Transverse colon (tissue), 4 donors: Measurements from ENCODE around the gene SPATA17. TPM values are rescaled to one million over a fixed set of nuclear protein-coding genes. Genes with fewer than 3 reads are reported as not detected.

Experiments
- DNase-seq: peaks from one replicate; pipeline ENCODE4 v3.0.0-alpha.2; 2019
- H3K27ac ChIP-seq, 4 donors: fragments of 200-600 bp; sonication (generic); 2 replicates each; pipeline ENCODE4 v1.5.1; 2016 to 2018; ENCODE audit warnings: inconsistent platforms in 4 of 4
- H3K27me3 ChIP-seq: fragments of 200-600 bp; sonication (generic); 2 replicates; pipeline ENCODE4 v1.5.1; 2017; ENCODE audit warnings: inconsistent platforms
- H3K36me3 ChIP-seq, 4 donors: fragments of 200-600 bp; sonication (generic); 2 replicates each; pipeline ENCODE4 v1.5.1; 2017 to 2019; ENCODE audit warnings: inconsistent platforms in 4 of 4
- H3K4me1 ChIP-seq, 4 donors: fragments of 200-600 bp; sonication (generic); 2 replicates each; pipeline ENCODE4 v1.5.1; 2017 to 2020; ENCODE audit warnings: inconsistent platforms in 4 of 4
- H3K4me3 ChIP-seq, 4 donors: fragments of 200-600 bp; sonication (generic); 1 replicate in 1 of 4; 2 replicates in 3 of 4; pipeline versions ENCODE4 v1.5.1 to v1.6.1; 2017 to 2019; ENCODE audit warnings: inconsistent platforms in 4 of 4
- H3K9me3 ChIP-seq, 2 donors: fragments of 200-600 bp; sonication (generic); 2 replicates each; pipeline ENCODE4 v1.5.1; 2017 to 2019; ENCODE audit warnings: inconsistent platforms in 2 of 2
- EP300 ChIP-seq: sonication (generic); formaldehyde crosslinking; IDR thresholded peaks from one replicate; pipeline ENCODE4 v1.6.1; 2017; ENCODE audit warnings: antibody characterized with exemption, low read depth
- POLR2A ChIP-seq: fragments of 450-650 bp; IDR thresholded peaks from one replicate; pipeline ENCODE4 v1.6.1; 2016; ENCODE audit warnings: antibody characterized with exemption, mild to moderate bottlenecking, moderate library complexity
- POLR2AphosphoS5 ChIP-seq, 3 donors: sonication (generic); formaldehyde crosslinking; IDR thresholded peaks; one replicate each; pipeline ENCODE4 v1.6.1; 2016; ENCODE audit warnings: antibody characterized with exemption in 3 of 3
- WGBS, 2 donors: methylation state at CpG; one replicate each; pipeline ENCODE4 v1.1.5; 2018; ENCODE audit warnings: low coverage in 1 of 2; 5-methylcytosine and 5-hydroxymethylcytosine counted together
- in situ Hi-C, 4 donors: fragments of 200-750 bp; cut with MboI; loops; one replicate each; pipeline versions ENCODE4 v1.15.0 to v1.15.1; 2017; ENCODE audit warnings: low sequenced_read_pairs in 3 of 4, low pct_ligation_motif_present in 1 of 4, low pct_unique_long_range_greater_than_20kb in 1 of 4
- intact Hi-C: fragments of 100-400 bp; cut with DNase I; formaldehyde crosslinking; loops from one replicate; pipeline ENCODE4 v1.15.1; 2023; ENCODE audit warnings: low total_unique reads
- total RNA-seq, 4 donors: library from RNA; depleted of rRNA; stranded (reverse); fragments of >200 nt; gene quantifications; one replicate each; pipeline ENCODE4 v1.1.0, GENCODE V29; 2016
- TF ChIP-seq, protein P1 (sequence below), 5 experiments: fragments of 200-600 bp in 3 of 5; fragments of 450-650 bp in 2 of 5; sonication (generic) in 3 of 5; IDR thresholded peaks; 1 replicate in 2 of 5; 2 replicates in 3 of 5; pipeline ENCODE4 v1.5.1; 2016 to 2017; ENCODE audit warnings: antibody characterized with exemption in 5 of 5, inconsistent platforms in 3 of 5, mild to moderate bottlenecking in 2 of 5, moderate library complexity in 1 of 5

Gene SPATA17
- total RNA-seq, 4 donors from 2014 or later = under 0.01 TPM; not detected in 2

- no peak overlapping the region for H3K4me3 ChIP-seq
- WGBS, 2 donors = 60 to 67% methylated on average over 1 of the region's 1 CpG
- no peaks in the 10 kb centered on the region for H3K9me3 ChIP-seq
- no peaks in the 10 kb centered on the region for H3K36me3 ChIP-seq
- no peaks in the 10 kb centered on the region for H3K27me3 ChIP-seq
- no peak for TF ChIP-seq POLR2A
- TF ChIP-seq, protein P1, sequence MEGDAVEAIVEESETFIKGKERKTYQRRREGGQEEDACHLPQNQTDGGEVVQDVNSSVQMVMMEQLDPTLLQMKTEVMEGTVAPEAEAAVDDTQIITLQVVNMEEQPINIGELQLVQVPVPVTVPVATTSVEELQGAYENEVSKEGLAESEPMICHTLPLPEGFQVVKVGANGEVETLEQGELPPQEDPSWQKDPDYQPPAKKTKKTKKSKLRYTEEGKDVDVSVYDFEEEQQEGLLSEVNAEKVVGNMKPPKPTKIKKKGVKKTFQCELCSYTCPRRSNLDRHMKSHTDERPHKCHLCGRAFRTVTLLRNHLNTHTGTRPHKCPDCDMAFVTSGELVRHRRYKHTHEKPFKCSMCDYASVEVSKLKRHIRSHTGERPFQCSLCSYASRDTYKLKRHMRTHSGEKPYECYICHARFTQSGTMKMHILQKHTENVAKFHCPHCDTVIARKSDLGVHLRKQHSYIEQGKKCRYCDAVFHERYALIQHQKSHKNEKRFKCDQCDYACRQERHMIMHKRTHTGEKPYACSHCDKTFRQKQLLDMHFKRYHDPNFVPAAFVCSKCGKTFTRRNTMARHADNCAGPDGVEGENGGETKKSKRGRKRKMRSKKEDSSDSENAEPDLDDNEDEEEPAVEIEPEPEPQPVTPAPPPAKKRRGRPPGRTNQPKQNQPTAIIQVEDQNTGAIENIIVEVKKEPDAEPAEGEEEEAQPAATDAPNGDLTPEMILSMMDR (IDR thresholded peaks at IDR 0.05) = no peak
- intact Hi-C loops (no loop called here), in situ Hi-C loops (no loop called here)
- no peaks in the 10 kb centered on the region for H3K4me1 ChIP-seq
- H3K27ac ChIP-seq = no peak overlapping the region
- DNase-seq = no peak
These were observed 268.5 kb downstream of the SPATA17 start for GRCh38 chr1:217899614-217900013.

GRCh38 chr1:217907504-217907903, 276.4 kb downstream of the SPATA17 start:
- H3K9me3 ChIP-seq = no peaks in the 10 kb centered on the region
- H3K4me3 ChIP-seq = no peak overlapping the region
- in situ Hi-C loops (no loop called here), intact Hi-C loops (no loop called here)
- no peak for DNase-seq
- H3K27me3 ChIP-seq = no peaks in the 10 kb centered on the region
- TF ChIP-seq POLR2AphosphoS5 (IDR thresholded peaks at IDR 0.05) (no peak), POLR2A (no peak), EP300 (no peak)
- TF ChIP-seq, protein P1 (IDR thresholded peaks at IDR 0.05) = no peak
- WGBS, 2 donors = 60 to 88% methylated on average over 1 to 2 of the region's 2 CpGs
- H3K36me3 ChIP-seq = no peaks in the 10 kb centered on the region
- no peaks in the 10 kb centered on the region for H3K4me1 ChIP-seq
- no peak overlapping the region for H3K27ac ChIP-seq

DNA sequence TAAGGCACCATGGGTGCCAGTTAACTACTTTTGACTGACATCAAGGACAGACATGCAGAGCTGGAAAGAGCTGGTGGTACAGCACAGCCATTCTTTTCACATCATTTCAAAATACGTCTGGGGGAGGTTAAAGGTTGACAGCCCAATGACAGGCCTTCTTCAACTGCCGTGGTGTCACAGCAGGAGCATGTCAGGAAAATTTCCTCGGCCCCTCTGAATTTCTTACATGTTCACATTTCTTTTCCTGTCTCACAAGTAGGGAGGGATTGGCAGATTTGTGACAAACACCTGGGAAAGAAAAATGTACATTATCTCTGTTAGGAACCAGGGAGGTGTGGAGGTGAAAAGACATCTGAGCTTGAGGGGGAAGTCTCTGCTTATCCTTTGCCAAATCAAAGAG, 279.1 kb downstream of the SPATA17 start:
- no peak for DNase-seq
- Histone ChIP-seq H3K4me3 (no peak overlapping the region), H3K9me3 (no peaks in the 10 kb centered on the region), H3K27me3 (no peaks in the 10 kb centered on the region), H3K36me3 (no peaks in the 10 kb centered on the region), H3K27ac (no peak overlapping the region), H3K4me1 (no peaks in the 10 kb centered on the region)
- intact Hi-C loops = no loop called here
- WGBS, 2 donors = 49 to 55% methylated on average over 3 of the region's 3 CpGs
- in situ Hi-C loops = no loop called here
- TF ChIP-seq, protein P1 (IDR thresholded peaks at IDR 0.05) = no peak
- TF ChIP-seq POLR2AphosphoS5 (IDR thresholded peaks at IDR 0.05) (no peak), EP300 (no peak), POLR2A (no peak)

DNA sequence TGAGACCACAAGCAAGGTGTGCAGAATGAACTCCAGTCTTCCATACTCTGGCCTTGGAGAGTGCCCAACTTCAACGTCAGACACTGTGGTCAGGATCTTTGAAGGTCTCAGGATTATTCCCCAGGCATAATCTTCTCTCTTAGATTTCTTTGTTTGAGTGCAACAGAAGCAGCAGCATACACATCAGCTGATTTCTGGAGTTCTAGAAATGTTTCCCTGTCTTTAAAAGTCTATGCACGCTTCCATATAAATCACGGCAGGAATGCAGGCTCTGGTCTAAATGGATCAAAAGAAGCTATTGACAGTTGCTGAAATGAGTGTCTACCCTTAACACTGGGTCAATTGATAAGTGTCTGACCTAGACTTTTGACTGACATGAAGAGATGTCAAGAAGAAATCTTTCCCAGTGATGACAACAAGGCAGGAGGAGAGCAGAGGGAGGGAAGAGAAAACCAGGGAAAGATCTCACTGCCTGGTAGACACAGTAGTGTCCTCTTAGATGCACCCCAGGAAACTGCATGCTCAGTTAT, 279.7 kb downstream of the SPATA17 start:
- TF ChIP-seq EP300 (no peak), POLR2AphosphoS5 (IDR thresholded peaks at IDR 0.05) (no peak), POLR2A (no peak)
- TF ChIP-seq, protein P1 (IDR thresholded peaks at IDR 0.05) = no peak
- H3K27ac ChIP-seq = no peak overlapping the region
- in situ Hi-C loops (no loop called here), intact Hi-C loops (no loop called here)
- H3K27me3 ChIP-seq = no peaks in the 10 kb centered on the region
- H3K9me3 ChIP-seq = no peaks in the 10 kb centered on the region
- no peaks in the 10 kb centered on the region for H3K4me1 ChIP-seq
- 82 to 100% methylated on average over 3 of the region's 3 CpGs for WGBS, 2 donors
- DNase-seq = no peak
- H3K36me3 ChIP-seq = no peaks in the 10 kb centered on the region
- H3K4me3 ChIP-seq = no peak overlapping the region
